ENCODE data around the gene DUS3L.

Gene DUS3L

GRCh38 chr19:5774921-5775320 lies 16.0 kb downstream of the DUS3L start:
- Histone ChIP-seq H3K27me3 (ENCODE audit: insufficient read depth, poor library complexity, severe bottlenecking) (no peaks in the 10 kb centered on the region), H3K4me3 (replicated peaks; ENCODE audit: insufficient read depth, low read length) (no peak overlapping the region), H3K27ac (replicated peaks) (no peak overlapping the region)
- DNase-seq (ENCODE audit: low read depth in 1 of 2, low spot score in 1 of 2), result no peak
- TF ChIP-seq SPI1 (IDR thresholded peaks at IDR 0.05; ENCODE audit: borderline replicate concordance, low read depth) (no peak), REST (IDR thresholded peaks at IDR 0.05; ENCODE audit: insufficient replicate concordance, low read depth) (no peak), CTCF (IDR thresholded peaks at IDR 0.05; ENCODE audit: insufficient read depth, low read length) (no peak), POLR2AphosphoS5 (IDR thresholded peaks at IDR 0.05; ENCODE audit: low read depth) (no peak), GABPA (IDR thresholded peaks at IDR 0.05; ENCODE audit: low read depth) (no peak)

- Histone ChIP-seq H3K27me3 (ENCODE audit: insufficient read depth, poor library complexity, severe bottlenecking) (no peaks in the 10 kb centered on the region), H3K4me3 (replicated peaks; ENCODE audit: insufficient read depth, low read length) (no peak overlapping the region), H3K27ac (replicated peaks) (no peak overlapping the region)
- no peak for DNase-seq (ENCODE audit: low read depth in 1 of 2, low spot score in 1 of 2)
- TF ChIP-seq GABPA (IDR thresholded peaks at IDR 0.05; ENCODE audit: low read depth) (no peak), POLR2AphosphoS5 (IDR thresholded peaks at IDR 0.05; ENCODE audit: low read depth) (no peak), CTCF (IDR thresholded peaks at IDR 0.05; ENCODE audit: insufficient read depth, low read length) (no peak), REST (IDR thresholded peaks at IDR 0.05; ENCODE audit: insufficient replicate concordance, low read depth) (no peak)
Observed at GRCh38 chr19:5773276-5773675, 17.7 kb downstream of the DUS3L start.

GRCh38 chr19:5772416-5772815 lies 18.5 kb downstream of the DUS3L start:
- Histone ChIP-seq H3K27ac (replicated peaks) (no peak overlapping the region), H3K4me3 (replicated peaks; ENCODE audit: insufficient read depth, low read length) (no peak overlapping the region), H3K27me3 (ENCODE audit: insufficient read depth, poor library complexity, severe bottlenecking) (no peaks in the 10 kb centered on the region)
- no peak for DNase-seq (ENCODE audit: low read depth in 1 of 2, low spot score in 1 of 2)
- TF ChIP-seq GABPA (IDR thresholded peaks at IDR 0.05; ENCODE audit: low read depth), result no peak
- no peak for TF ChIP-seq REST (IDR thresholded peaks at IDR 0.05; ENCODE audit: insufficient replicate concordance, low read depth)
- no peak for TF ChIP-seq SPI1 (IDR thresholded peaks at IDR 0.05; ENCODE audit: borderline replicate concordance, low read depth)
- no peak for TF ChIP-seq POLR2AphosphoS5 (IDR thresholded peaks at IDR 0.05; ENCODE audit: low read depth)
- TF ChIP-seq CTCF (IDR thresholded peaks at IDR 0.05; ENCODE audit: insufficient read depth, low read length), result no peak

Data from HL-60 (cell line).